NCI-H146 (cell line): ENCODE data around the gene DHX8.
"Not testable (repeated sequence)": the region's sequence is repeated elsewhere in the genome, so short reads cannot be mapped to it uniquely, and the experiment has no call there.

Source experiments
- DNase-seq: peaks from one replicate; lab custom pipeline; 2025; lab: John Stamatoyannopoulos, UW

The DHX8 gene

GRCh38 chr17:43483674-43484551, at the start of gene DHX8:
DHX8 (plus strand) TSS chr17:43483975; CDS start chr17:43484038, 63 bp downstream.
- DNase-seq, result peak; percentile 98

DNA sequence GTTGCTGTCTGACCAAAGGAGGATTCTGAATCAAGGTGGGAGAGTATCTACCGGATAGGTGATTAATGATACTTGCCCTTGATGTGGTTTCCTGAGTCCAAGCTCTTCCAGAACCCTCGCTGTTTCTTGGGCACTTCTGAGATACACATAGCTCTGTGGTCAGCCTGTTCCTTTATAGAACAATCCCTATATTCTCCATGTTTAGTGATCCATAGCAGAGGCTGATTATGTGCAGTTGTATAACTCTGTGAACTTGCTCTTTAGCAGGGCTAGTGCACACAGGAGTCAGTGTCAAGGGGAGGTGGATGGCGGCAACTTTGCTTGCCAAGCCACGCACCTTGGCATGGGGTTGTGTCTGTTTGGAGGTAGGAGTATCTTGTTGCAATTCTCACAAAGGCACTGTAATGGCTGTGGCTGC, 48.9 kb upstream of the DHX8 start:
- DNase-seq, result no peak

GRCh38 chr17:43437756-43438155, 46.0 kb upstream of the DHX8 start:
- no peak for DNase-seq

GRCh38 chr17:43438626-43439025, 45.1 kb upstream of the DHX8 start:
- peak; percentile 9 for DNase-seq

GRCh38 chr17:43439041-43439440, 44.7 kb upstream of the DHX8 start:
- peak; percentile 1 for DNase-seq

- DNase-seq, result no peak
These were observed 41.1 kb upstream of the DHX8 start for GRCh38 chr17:43442711-43443110.

DNA sequence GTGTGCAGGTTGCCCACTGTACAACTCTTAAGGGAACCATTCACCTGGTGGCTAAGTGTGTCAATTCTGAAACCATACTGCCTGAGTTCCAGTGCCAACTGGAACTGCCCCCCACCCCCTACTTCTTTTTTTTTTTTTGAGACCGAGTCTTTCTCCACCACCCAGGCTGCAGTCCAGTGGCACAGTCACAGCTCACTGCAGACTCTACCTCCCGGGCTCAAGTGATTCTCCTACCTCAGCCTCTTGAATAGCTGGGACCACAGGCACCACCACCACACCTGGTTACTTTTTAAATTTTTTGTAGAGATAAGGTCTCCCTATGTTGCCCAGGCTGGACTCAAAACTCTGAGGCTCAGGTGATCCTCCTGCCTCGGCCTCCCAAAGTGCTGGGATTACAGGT, 40.4 kb upstream of the DHX8 start:
- DNase-seq, result no peak

DNA sequence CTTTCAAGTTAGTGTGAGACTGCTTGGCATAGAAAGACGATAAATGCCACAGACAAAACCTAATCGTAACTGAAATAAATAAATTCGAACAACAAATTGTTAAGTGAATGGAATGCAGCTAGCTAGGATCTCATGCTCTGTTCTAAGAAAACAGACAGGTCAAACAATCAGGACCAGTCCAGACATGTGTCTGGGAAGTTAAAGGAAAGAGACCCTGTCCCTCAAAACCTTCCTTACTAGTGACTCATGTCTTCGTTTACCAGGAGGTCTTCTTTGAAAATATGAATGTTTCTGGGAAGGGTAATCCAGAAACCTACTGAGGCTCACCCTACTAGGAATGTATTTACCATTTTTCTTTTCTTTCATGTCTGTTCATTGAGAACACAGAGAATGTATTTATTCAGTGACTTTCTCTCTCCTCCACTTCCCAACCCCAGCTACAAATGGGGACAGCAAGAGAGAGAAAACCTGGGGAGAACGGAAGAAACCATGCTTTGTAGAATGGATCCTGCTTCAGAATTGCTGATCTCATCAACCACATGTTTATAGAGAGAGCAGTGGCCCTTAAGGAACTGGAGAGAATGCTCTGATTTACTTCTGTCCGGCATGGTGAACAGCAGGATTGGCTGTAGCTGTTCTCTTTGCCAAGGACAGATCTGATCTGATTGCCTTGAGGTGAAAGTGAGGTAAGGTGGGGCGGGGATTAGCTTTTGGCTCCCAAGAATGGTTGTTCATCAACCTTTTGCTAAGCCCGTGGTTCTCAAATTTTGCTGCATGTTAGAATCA, 39.4 kb upstream of the DHX8 start:
- DNase-seq, result no peak

DNA sequence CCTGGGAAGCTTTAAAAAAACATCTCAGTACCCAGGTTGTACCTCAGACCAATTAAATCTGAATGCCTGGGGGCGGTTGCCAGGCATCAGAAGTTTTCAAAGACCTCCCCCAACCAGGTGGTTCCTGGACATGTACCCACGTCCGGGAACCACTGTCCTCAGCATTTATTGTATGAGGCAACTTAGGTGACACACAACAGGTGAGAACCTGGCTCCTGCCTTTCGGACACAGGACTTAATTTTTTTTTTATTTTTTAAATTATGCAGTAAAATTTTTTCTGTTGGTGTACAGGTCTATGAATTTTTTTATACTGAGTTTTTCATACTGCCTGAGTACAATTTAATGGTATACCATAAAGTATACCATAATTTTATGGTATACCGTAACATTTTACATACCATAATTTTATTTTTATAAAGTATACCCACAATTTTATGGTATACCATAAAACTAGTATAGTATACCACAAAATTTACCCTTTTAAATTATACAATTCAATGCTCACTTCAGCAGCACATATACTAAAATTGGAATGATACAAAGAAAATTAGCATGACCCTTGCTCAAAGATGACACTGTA, 38.7 kb upstream of the DHX8 start:
- DNase-seq, result peak; percentile 2

DNA sequence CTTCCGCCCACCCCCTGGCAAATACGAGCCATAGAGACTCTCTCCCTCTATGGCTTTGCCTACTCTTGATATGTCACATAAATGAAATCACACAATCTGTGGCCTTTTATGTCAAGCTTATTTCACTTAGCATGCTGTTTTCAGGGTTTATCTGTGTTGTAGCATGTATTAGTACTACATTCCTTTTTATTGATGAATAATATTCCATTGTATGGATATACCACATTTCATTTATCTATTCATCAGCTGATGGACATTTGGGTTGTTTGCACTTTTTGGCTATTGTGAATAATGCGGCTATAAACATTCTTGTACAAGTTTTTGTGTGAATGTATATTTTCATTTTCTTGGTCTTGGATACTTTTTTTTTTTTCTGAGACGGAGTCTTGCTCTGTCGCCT, 37.0 kb upstream of the DHX8 start:
- DNase-seq, result no peak

DNA sequence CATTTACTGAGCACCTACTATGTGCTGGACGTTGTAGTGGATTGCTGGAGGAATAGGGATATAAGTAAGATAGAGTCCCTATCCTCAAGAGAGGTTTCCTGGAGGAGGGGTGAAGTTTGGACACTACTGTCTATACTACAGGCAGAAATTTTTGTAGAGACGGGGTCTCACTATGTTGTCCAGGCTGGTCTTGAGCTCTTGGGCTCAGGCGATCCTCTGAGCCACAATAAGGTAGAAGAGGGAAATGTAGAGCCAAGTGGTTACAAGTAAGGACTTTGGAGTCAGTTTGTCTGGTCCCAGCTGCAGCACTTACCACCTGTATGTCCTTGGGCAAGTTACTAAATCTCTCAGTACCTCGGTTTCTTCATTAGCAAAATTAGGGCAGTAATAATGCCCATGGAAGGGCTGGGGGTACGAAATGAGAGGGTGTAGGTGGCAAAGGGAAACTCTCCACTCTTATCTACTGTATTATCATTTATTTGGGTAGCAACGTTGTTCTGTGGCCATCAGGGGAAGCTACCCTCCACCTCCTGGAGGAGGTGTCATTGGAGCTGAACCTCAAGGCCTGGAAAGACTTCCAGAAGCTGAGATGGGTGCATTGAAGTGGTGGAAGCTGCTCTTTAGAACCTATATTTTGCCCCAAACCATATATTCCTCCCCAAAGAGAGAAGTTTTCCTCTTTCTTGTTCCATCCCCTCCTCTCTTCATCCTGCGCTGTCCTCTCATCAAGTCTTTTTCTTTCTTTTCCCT, 34.9 kb upstream of the DHX8 start:
- no peak for DNase-seq

GRCh38 chr17:43449470-43450248, 34.1 kb upstream of the DHX8 start:
- DNase-seq, result no peak

GRCh38 chr17:43450791-43451190, 33.0 kb upstream of the DHX8 start:
- DNase-seq, result not testable (repeated sequence)

GRCh38 chr17:43451741-43452140, 32.0 kb upstream of the DHX8 start:
- not testable (repeated sequence) for DNase-seq

DNA sequence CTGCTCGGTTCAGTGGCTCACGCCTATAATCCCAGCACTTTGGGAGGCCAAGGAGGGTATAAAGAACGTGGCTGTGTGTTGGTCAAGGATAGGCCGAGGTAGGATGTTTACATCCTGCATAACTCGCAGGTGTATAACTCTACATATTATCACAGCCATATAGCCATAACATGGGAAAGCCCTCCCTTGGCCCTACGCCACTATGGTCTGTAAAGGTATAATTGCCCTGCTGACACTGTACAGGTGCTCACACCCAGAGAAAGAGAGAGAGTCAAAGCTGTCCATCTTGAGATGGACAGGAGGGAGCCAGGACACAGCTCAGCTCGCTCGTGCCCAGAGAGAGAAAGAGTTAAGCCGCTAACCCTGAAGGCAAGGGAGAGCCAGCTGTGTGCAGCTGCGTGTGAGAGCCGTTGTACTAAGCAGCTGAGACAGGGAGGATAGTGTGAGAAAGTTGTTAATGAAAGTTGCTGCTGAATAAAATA, 30.4 kb upstream of the DHX8 start:
- no peak for DNase-seq

GRCh38 chr17:43454868-43455267, 28.9 kb upstream of the DHX8 start:
- DNase-seq, result no peak

- no peak for DNase-seq
These were observed 27.7 kb upstream of the DHX8 start for GRCh38 chr17:43456029-43456428.

GRCh38 chr17:43456661-43457361, 27.0 kb upstream of the DHX8 start:
- peak; percentile 14 for DNase-seq

DNA sequence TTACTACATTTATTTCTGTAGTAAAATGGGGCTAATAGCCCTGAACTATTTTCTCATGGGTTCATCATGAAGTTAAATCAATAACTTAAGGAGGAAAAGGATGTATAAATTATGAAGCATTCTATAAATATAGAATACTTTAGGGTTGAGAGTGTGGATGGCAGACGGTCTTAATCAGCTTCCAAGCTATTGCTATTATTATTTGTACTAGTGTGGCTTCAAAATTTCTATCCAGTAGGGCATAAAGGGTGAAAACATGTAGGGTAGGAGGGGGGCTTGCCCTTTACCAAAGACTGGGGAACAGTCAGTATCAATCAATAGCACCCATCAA, 26.4 kb upstream of the DHX8 start:
- DNase-seq, result no peak

DNA sequence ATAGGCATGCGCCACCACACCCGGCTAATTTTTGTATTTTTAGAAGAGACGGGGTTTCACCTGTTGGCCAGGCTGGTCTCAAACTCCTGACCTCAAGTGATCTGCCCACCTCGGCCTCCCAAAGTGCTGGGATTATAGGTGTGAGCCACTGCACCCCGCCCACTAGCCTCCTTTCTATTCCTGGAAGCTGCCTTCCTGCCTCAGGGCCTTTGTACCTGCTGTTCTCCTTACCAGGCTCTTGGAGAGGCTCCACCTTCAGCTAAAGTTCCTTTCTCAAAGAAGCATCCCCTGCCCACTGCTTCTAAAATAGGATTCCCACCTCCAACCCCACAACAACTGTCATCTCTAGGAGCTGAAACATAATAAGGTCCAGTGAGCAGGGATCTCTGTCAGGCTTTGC, 23.9 kb upstream of the DHX8 start:
- not testable (repeated sequence) for DNase-seq

GRCh38 chr17:43461185-43461584, 22.6 kb upstream of the DHX8 start:
- DNase-seq, result no peak
